SK-N-SH treated with all-trans-retinoic acid at 6 μM for 48 hours (cell line): Measurements from ENCODE around the gene TSSK6.
A peak's percentile ranks its signal among the peaks of the same experiment; 100 is the strongest.

Experiments used
- ATAC-seq: fragments of 200-7000 bp; cut with Tn5 transposase; 3 replicates; pipeline ENCODE4 v1.9.1; 2020; ENCODE audit warnings: mild to moderate bottlenecking, moderate library complexity
- ARNTL ChIP-seq: fragments of 450-650 bp; formaldehyde crosslinking; IDR thresholded peaks from 2 replicates; pipeline ENCODE4 v1.5.0; 2020; ENCODE audit warnings: low read depth, mild to moderate bottlenecking, moderate library complexity, borderline replicate concordance
- BACH2 ChIP-seq: fragments of 250-450 bp; sonication (Bioruptor Pico); IDR thresholded peaks from 2 replicates; pipeline ENCODE4 v1.9.0; 2021; ENCODE audit warnings: mild to moderate bottlenecking, borderline replicate concordance
- CREB5 ChIP-seq: fragments of 250-450 bp; sonication (Bioruptor Pico); IDR thresholded peaks from 2 replicates; pipeline ENCODE4 v1.5.1; 2020; ENCODE audit warnings: low read depth, mild to moderate bottlenecking, moderate library complexity
- CSDC2 ChIP-seq: fragments of 250-450 bp; sonication (Bioruptor Pico); IDR thresholded peaks from 2 replicates; pipeline ENCODE4 v1.5.0; 2020; ENCODE audit warnings: mild to moderate bottlenecking, moderate library complexity
- CSRNP3 ChIP-seq: fragments of 250-450 bp; sonication (Bioruptor Pico); IDR thresholded peaks from 2 replicates; pipeline ENCODE4 v1.5.1; 2021; ENCODE audit warnings: mild to moderate bottlenecking, moderate library complexity
- ESRRG ChIP-seq: fragments of 250-450 bp; sonication (Bioruptor Pico); IDR thresholded peaks from 2 replicates; pipeline ENCODE4 v1.6.1; 2021; ENCODE audit warnings: mild to moderate bottlenecking
- GLIS3 ChIP-seq: fragments of 250-450 bp; sonication (Bioruptor Pico); IDR thresholded peaks from 2 replicates; pipeline ENCODE4 v1.5.0; 2020; ENCODE audit warnings: mild to moderate bottlenecking, moderate library complexity
- OSR1 ChIP-seq: fragments of 250-450 bp; sonication (Bioruptor Pico); IDR thresholded peaks from 2 replicates; pipeline ENCODE4 v1.8.0; 2022; ENCODE audit warnings: moderate library complexity, mild to moderate bottlenecking, inconsistent platforms
- PATZ1 ChIP-seq: fragments of 250-450 bp; sonication (Bioruptor Pico); IDR thresholded peaks from 2 replicates; pipeline ENCODE4 v1.8.0; 2020; ENCODE audit warnings: mild to moderate bottlenecking, moderate library complexity, borderline replicate concordance
- PPARA ChIP-seq: fragments of 250-450 bp; sonication (Bioruptor Pico); IDR thresholded peaks from 2 replicates; pipeline ENCODE4 v1.5.0; 2020; ENCODE audit warnings: mild to moderate bottlenecking, borderline replicate concordance
- RARB ChIP-seq: fragments of 250-450 bp; sonication (Bioruptor Pico); IDR thresholded peaks from 2 replicates; pipeline ENCODE4 v1.8.0; 2021; ENCODE audit warnings: mild to moderate bottlenecking, moderate library complexity
- SNAI2 ChIP-seq: fragments of 250-450 bp; sonication (Bioruptor Pico); IDR thresholded peaks from 2 replicates; pipeline ENCODE4 v1.5.0; 2020; ENCODE audit warnings: mild to moderate bottlenecking, moderate library complexity
- TCF4 ChIP-seq: fragments of 250-450 bp; sonication (Bioruptor Pico); IDR thresholded peaks from 2 replicates; pipeline ENCODE4 v1.8.0; 2021; ENCODE audit warnings: mild to moderate bottlenecking, moderate library complexity, borderline replicate concordance
- TOX ChIP-seq: fragments of 250-450 bp; sonication (Bioruptor Pico); IDR thresholded peaks from 2 replicates; pipeline ENCODE4 v1.8.0; 2021; ENCODE audit warnings: mild to moderate bottlenecking, moderate library complexity, borderline replicate concordance
- TSHZ2 ChIP-seq: fragments of 250-450 bp; sonication (Bioruptor Pico); IDR thresholded peaks from 2 replicates; pipeline ENCODE4 v1.5.0; 2020; ENCODE audit warnings: mild to moderate bottlenecking, moderate library complexity
- ZC3H10 ChIP-seq: fragments of 250-450 bp; sonication (Bioruptor Pico); IDR thresholded peaks from 2 replicates; pipeline ENCODE4 v1.5.1; 2021; ENCODE audit warnings: mild to moderate bottlenecking, moderate library complexity
- ZFP3 ChIP-seq: fragments of 250-450 bp; sonication (Bioruptor Pico); IDR thresholded peaks from 2 replicates; pipeline ENCODE4 v1.5.0; 2020; ENCODE audit warnings: mild to moderate bottlenecking, moderate library complexity
- ZFP30 ChIP-seq: fragments of 450-650 bp; formaldehyde crosslinking; IDR thresholded peaks from 2 replicates; pipeline ENCODE4 v1.5.0; 2022; ENCODE audit warnings: mild to moderate bottlenecking, moderate library complexity
- ZNF565 ChIP-seq: fragments of 450-650 bp; formaldehyde crosslinking; conservative IDR thresholded peaks from 2 replicates; pipeline ENCODE4 v1.5.0; 2020; ENCODE audit warnings: low read depth, mild to moderate bottlenecking, moderate library complexity
- ZNF70 ChIP-seq: fragments of 450-650 bp; formaldehyde crosslinking; IDR thresholded peaks from 2 replicates; pipeline ENCODE4 v1.5.0; 2020; ENCODE audit warnings: mild to moderate bottlenecking, moderate library complexity
- ZNF8 ChIP-seq: fragments of 450-650 bp; formaldehyde crosslinking; IDR thresholded peaks from 2 replicates; pipeline ENCODE4 v1.5.0; 2020; ENCODE audit warnings: mild to moderate bottlenecking, moderate library complexity

TSSK6 gene

GRCh38 chr19:19540715-19541515 lies 25.6 kb upstream of the TSSK6 start:
- peak; percentile 80 for ATAC-seq
- no peak for TF ChIP-seq RARB (CRISPR knock-in tag)
- no peak for TF ChIP-seq ARNTL
- TF ChIP-seq PATZ1 (CRISPR knock-in tag) = no peak
- no peak for TF ChIP-seq GLIS3 (CRISPR knock-in tag)
- no peak for TF ChIP-seq OSR1 (CRISPR knock-in tag)
- no peak for TF ChIP-seq ZNF8 (CRISPR knock-in tag)
- no peak for TF ChIP-seq CSDC2
- no peak for TF ChIP-seq TOX (CRISPR knock-in tag)
- TF ChIP-seq SNAI2 = no peak
- TF ChIP-seq PPARA (CRISPR knock-in tag) = no peak
- TF ChIP-seq ZC3H10 (CRISPR knock-in tag) = no peak
- TF ChIP-seq TCF4 = no peak
- no peak for TF ChIP-seq BACH2 (CRISPR knock-in tag)

GRCh38 chr19:19540064-19540714 lies 24.8 kb upstream of the TSSK6 start:
- peak; percentile 4; the same call in 1 of the 3 replicates for ATAC-seq
- TF ChIP-seq ZNF8 (CRISPR knock-in tag) (no peak), ESRRG (CRISPR knock-in tag) (no peak), GLIS3 (CRISPR knock-in tag) (no peak), TSHZ2 (CRISPR knock-in tag) (no peak), CSRNP3 (CRISPR knock-in tag) (no peak), CREB5 (CRISPR knock-in tag) (no peak), BACH2 (CRISPR knock-in tag) (no peak), CSDC2 (no peak), ZC3H10 (CRISPR knock-in tag) (no peak), OSR1 (CRISPR knock-in tag) (no peak), TOX (CRISPR knock-in tag) (no peak), ZFP30 (CRISPR knock-in tag) (no peak), ZNF565 (no peak), ZNF70 (CRISPR knock-in tag) (no peak), PPARA (CRISPR knock-in tag) (no peak), TCF4 (no peak), RARB (CRISPR knock-in tag) (no peak)

- TF ChIP-seq RARB (CRISPR knock-in tag) (no peak), CREB5 (CRISPR knock-in tag) (no peak), ZFP30 (CRISPR knock-in tag) (no peak), TSHZ2 (CRISPR knock-in tag) (no peak), GLIS3 (CRISPR knock-in tag) (no peak), ARNTL (no peak), CSDC2 (no peak), BACH2 (CRISPR knock-in tag) (no peak), TCF4 (no peak), ZFP3 (CRISPR knock-in tag) (no peak), SNAI2 (no peak), TOX (CRISPR knock-in tag) (no peak), ZC3H10 (CRISPR knock-in tag) (no peak)
Observed at GRCh38 chr19:19539698-19540063, 24.3 kb upstream of the TSSK6 start.

More at GRCh38 chr19:19539698-19540063, 24.3 kb upstream of the TSSK6 start:
- no peak for ATAC-seq
